Natural killer cell treated with Interleukin-12 subunit alpha and Interleukin-12 subunit beta and Interleukin-15 and Interleukin-18, amount 100 ng/mL, for 72 hours (primary cell): Measurements from ENCODE around the gene CRB1. TPM values are rescaled to one million over a fixed set of nuclear protein-coding genes. Genes with fewer than 3 reads are reported as not detected.

Source experiments
- ATAC-seq, 2 donors: fragments of 150-1000 bp; cut with Tn5 transposase in 1 of 2; sonication (Bioruptor Pico), chemical (Tn5 transposase) in 1 of 2; 2 replicates each; pipeline ENCODE4 v1.10.0; 2021
- DNase-seq: peaks from one replicate; pipeline ENCODE4 v3.0.0; 2022; ENCODE audit warnings: low spot score
- H3K27ac Mint-ChIP-seq, 2 donors: 1 replicate in 1 of 2; 2 replicates in 1 of 2; pipeline ENCODE4 v1.8.0; 2022; ENCODE audit warnings: mixed read lengths in 2 of 2, mild to moderate bottlenecking in 1 of 2, moderate library complexity in 1 of 2
- H3K27me3 Mint-ChIP-seq, 2 donors: 1 replicate in 1 of 2; 2 replicates in 1 of 2; pipeline ENCODE4 v1.8.0; 2022; ENCODE audit warnings: mixed read lengths in 2 of 2
- H3K36me3 Mint-ChIP-seq: one replicate; pipeline ENCODE4 v1.8.0; 2022; ENCODE audit warnings: mixed read lengths
- H3K4me1 Mint-ChIP-seq, 2 donors: 1 replicate in 1 of 2; 2 replicates in 1 of 2; pipeline ENCODE4 v1.8.0; 2022; ENCODE audit warnings: low read depth in 2 of 2, mixed read lengths in 2 of 2, mild to moderate bottlenecking in 1 of 2
- H3K4me3 Mint-ChIP-seq: one replicate; pipeline ENCODE4 v1.8.0; 2022; ENCODE audit warnings: mixed read lengths
- H3K9me3 Mint-ChIP-seq: 2 replicates; pipeline ENCODE4 v1.8.0; 2022; ENCODE audit warnings: mixed read lengths
- total RNA-seq, 2 donors: library from RNA; stranded (reverse); gene quantifications; one replicate each; pipeline ENCODE4 v1.2.3, GENCODE V29; 2022

Gene CRB1
- total RNA-seq, 2 donors from 2014 or later = 0.59 TPM; not detected in 1

DNA sequence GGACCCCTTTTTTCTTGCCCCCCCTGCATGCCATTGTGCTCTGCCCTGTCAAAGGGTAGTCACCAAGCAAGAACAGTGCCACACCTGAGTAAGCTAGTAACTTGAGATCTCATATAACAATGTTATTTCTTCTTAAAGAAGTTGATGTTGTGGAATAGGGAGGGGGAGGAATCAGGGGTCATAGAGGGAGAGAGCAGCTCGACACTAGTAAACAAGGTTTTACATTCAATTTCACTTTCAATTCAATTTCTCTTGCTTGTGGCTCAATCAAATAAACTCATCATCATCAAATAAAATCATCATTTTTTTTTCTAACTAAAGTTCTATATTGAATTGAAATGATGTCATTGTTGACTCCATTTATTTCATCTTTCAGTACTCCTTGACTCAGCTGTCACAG is 106.4 kb downstream of the CRB1 start:
- DNase-seq = no peak
- Mint-ChIP-seq H3K4me3 (no peak overlapping the region), H3K36me3 (no peaks in the 10 kb centered on the region), H3K27me3 (peaks cover 0 to 12% of the 10 kb centered on the region in 2 donors), H3K9me3 (no peaks in the 10 kb centered on the region), H3K27ac (no peak overlapping the region), H3K4me1 (no peaks in the 10 kb centered on the region)
- no peak for ATAC-seq

DNA sequence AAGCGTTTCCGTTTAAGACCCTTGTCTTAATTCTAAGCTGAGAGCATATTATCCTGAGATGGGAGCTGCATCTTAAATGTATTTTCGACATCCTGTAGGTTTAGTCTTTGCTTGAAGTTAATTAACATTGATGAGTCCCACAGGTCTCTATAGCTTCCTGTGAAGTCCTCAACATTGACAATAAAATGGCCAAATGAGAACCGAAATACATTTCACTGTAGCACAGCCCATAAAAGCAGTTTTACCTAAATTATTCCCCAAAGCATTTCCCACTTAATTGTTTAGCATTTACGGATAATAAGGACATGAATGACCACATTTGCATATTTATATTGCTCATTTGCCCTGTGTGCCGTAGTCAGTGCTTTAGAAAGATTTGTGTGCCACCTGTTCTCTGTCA is 116.4 kb downstream of the CRB1 start:
- Mint-ChIP-seq H3K27me3 (peaks cover 7 to 23% of the 10 kb centered on the region in 2 donors), H3K36me3 (no peaks in the 10 kb centered on the region), H3K27ac (no peak overlapping the region), H3K4me3 (no peak overlapping the region), H3K4me1 (no peaks in the 10 kb centered on the region), H3K9me3 (no peaks in the 10 kb centered on the region)
- DNase-seq = no peak
- ATAC-seq = no peak

DNA sequence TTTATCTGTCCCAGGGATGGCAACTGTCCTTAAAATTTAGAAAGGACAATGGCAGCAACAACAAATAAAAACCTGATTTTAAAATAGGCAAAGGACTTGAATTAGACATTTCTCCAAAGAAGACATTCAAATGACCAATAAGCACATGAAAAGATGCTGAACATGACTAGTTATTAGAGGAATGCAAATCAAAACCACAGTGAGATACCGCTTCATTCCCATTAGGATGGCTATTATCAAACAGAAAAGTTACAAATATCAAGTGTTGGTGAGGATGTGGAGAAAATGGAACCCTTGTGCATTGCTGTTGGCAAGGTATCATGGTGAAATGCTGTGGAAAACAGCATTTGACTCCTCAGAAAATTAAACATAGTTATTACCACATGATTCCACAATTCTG is 120.7 kb downstream of the CRB1 start:
- H3K27me3 Mint-ChIP-seq = peaks cover 5 to 23% of the 10 kb centered on the region in 2 donors
- no peak for ATAC-seq

DNA sequence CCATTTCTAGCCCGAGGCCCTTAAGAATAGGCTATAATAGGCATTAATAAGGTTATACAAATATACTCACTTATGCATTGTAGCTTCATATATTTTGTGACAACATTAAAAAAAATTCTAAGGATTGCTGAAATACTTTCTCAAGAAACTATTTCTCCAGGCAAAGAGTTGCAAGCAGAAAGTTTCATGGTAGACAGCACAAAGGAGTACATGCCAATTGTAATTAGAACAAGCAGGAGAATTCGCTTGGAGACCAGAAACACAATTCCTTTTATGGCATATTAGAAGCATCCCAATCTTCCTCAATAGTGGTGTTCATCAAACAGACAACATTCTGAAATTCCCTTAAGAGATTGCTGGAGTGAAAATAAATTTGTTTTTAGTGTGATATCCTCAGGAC is 122.8 kb downstream of the CRB1 start:
- Mint-ChIP-seq H3K4me1 (peaks cover 5 to 6% of the 10 kb centered on the region in 2 donors), H3K27me3 (peaks cover 5 to 23% of the 10 kb centered on the region in 2 donors)
- no peak for ATAC-seq

More for the DNA sequence above, 120.7 kb downstream of the CRB1 start:
- H3K4me1 Mint-ChIP-seq = peaks cover 5 to 6% of the 10 kb centered on the region in 2 donors
- no peak overlapping the region for H3K4me3 Mint-ChIP-seq
- H3K9me3 Mint-ChIP-seq = no peaks in the 10 kb centered on the region
- DNase-seq = no peak
- H3K27ac Mint-ChIP-seq = no peak overlapping the region
- no peaks in the 10 kb centered on the region for H3K36me3 Mint-ChIP-seq

DNA sequence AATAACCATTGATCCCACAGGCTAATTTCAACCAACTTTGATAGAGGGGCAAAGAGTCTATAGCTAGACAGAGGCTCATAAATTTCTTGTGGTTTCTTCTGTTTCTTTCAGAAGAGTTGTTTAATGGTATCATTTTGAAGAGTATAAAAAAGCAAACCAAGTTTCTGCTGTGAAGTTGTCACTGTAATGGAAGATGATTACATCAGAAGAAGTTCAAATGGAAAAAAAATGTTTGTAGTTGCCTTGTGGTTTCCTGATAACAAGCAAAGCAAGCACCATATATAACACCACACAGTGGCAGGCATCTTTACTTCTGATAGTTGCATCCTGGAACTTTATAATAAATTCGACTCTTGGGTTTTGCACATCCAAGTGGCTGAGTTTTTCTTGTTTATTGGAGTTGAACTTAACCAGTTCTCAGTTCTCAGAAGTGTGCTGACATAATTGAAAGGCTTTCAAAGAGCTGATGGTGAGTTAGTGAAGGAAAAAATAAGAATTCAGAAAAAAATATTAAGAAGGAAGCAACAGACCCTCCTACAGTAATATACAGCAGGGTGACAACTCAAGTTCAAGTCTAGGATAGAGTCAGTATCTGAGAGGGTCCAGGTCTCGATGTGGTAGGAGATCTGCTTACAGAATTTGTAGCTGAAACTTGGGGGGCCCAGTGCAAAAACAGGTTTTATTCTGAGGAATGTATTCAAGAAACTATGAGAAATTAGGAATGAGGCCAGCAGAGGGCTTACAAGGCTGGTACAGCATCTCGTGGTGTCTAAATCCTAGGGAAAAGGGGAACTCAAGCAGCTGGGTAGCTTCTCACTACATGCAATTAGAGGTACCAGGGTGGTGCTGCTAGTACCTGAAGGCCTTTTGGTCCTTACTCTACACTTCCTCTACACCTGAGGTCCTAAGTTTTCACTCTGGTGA is 123.5 kb downstream of the CRB1 start:
- Mint-ChIP-seq H3K9me3 (no peaks in the 10 kb centered on the region), H3K4me1 (peaks cover 5 to 6% of the 10 kb centered on the region in 2 donors), H3K36me3 (no peaks in the 10 kb centered on the region), H3K27me3 (peaks cover 0 to 17% of the 10 kb centered on the region in 2 donors), H3K27ac (no peak overlapping the region), H3K4me3 (no peak overlapping the region)
- DNase-seq (no peak), ATAC-seq (no peak)

More for the DNA sequence above, 122.8 kb downstream of the CRB1 start:
- Mint-ChIP-seq H3K9me3 (no peaks in the 10 kb centered on the region), H3K36me3 (no peaks in the 10 kb centered on the region), H3K4me3 (no peak overlapping the region), H3K27ac (no peak overlapping the region)
- DNase-seq = no peak

DNA sequence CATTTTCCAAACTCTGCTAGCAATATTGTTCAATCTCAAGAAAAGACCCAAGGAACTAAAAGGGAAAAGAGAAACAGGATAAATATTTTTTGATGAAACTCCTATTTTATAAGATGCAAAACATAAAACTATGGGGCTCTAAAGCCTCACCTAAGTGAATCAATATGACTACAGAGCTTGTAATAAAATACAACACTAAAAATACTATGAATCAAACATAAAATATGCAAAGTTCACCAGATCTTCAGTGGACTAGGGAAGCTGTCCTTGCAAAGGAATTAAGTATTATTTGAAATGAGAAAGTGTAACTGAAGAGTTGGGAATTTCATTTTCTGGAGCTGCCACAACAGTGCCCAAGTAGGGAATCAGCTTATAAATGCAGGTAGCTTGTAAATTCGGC is 124.5 kb downstream of the CRB1 start:
- Mint-ChIP-seq H3K4me3 (no peak overlapping the region), H3K27ac (no peak overlapping the region), H3K4me1 (peaks cover 5 to 6% of the 10 kb centered on the region in 2 donors), H3K9me3 (no peaks in the 10 kb centered on the region), H3K27me3 (peaks cover 0 to 10% of the 10 kb centered on the region in 2 donors), H3K36me3 (no peaks in the 10 kb centered on the region)
- ATAC-seq = no peak
- DNase-seq = no peak

DNA sequence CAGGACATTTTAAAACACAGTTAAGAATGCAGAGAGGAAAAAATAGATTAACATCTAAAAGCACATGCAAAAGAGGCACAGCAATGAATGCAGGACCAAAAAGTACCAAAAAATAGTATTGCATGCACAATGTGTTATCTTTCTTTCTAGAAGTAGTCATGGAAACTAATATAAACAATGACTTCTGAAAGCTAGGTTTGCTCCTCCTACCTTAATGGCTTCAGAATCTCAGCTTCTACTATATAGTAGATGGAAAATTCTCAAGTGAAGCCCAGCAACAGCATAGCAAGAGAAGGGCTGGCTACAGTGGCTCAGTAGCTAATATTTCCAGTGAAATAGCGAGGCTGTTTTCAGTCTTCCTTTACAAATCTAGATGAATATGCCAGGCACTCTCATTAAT is 125.1 kb downstream of the CRB1 start:
- Mint-ChIP-seq H3K36me3 (no peaks in the 10 kb centered on the region), H3K4me1 (peaks cover 5 to 6% of the 10 kb centered on the region in 2 donors), H3K27ac (no peak overlapping the region), H3K4me3 (no peak overlapping the region), H3K27me3 (peaks cover 0 to 7% of the 10 kb centered on the region in 2 donors), H3K9me3 (no peaks in the 10 kb centered on the region)
- ATAC-seq (no peak), DNase-seq (no peak)

DNA sequence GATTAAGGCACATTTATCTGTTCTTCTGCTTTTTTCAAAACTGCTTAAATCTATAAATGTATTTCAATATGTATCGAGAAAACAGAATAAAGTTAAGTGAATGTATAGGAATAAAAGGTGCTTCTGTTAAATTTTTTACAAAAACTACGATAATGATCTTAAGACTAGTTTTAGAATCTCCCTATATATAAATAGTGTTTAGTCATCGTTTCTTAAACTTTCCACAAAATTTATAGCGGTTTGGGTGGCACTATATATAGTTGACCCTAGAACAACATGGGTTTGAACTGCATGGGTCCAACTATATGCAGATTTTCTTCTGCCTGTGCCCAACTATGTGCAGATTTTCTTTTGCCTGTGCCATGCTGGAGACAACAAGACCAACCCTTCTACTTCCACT is 125.7 kb downstream of the CRB1 start:
- no peak overlapping the region for H3K27ac Mint-ChIP-seq
- H3K9me3 Mint-ChIP-seq = no peaks in the 10 kb centered on the region
- ATAC-seq (no peak), DNase-seq (no peak)
- peaks cover 5 to 6% of the 10 kb centered on the region in 2 donors for H3K4me1 Mint-ChIP-seq
- no peaks in the 10 kb centered on the region for H3K36me3 Mint-ChIP-seq
- peaks cover 0 to 4% of the 10 kb centered on the region in 2 donors for H3K27me3 Mint-ChIP-seq
- H3K4me3 Mint-ChIP-seq = no peak overlapping the region

DNA sequence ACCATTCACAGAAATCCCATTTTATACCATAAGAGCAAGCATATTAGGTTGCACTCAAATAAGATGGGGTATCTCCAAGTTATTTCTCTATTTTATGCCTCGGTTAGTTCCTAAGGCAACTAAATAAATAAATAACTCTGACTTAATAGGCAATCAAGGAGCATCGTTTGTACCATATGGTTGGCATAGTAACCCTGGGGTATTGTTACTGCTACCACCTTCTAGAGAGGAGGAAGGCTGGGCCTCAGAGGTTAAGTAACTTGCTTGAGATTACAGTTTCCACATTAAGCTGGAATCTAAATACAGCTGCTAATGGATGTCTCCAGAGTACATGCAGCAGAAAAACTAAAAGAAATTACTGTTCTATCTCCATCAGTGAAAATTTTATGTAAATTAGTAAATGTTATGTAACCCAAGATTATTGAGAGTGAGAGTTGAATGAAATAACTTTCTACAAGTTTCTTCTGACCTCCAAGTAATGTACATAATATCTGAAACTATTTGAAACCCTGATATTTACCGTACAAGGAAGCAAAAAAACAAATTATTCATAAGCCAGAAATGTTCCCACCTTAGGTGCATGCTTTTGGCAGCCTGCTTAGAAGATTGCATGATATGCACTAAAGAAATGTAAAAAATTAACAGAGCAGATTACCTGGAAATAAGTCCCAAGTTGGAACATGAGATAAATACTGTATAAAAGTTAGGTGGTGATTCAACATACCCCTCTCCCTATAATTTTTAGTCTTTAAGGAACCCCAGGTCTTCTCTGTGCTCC is 127.0 kb downstream of the CRB1 start:
- Mint-ChIP-seq H3K27me3 (no peaks in the 10 kb centered on the region), H3K9me3 (no peaks in the 10 kb centered on the region), H3K27ac (no peak overlapping the region), H3K4me1 (peaks cover 5 to 6% of the 10 kb centered on the region in 2 donors), H3K4me3 (no peak overlapping the region), H3K36me3 (no peaks in the 10 kb centered on the region)
- no peak for ATAC-seq
- no peak for DNase-seq

DNA sequence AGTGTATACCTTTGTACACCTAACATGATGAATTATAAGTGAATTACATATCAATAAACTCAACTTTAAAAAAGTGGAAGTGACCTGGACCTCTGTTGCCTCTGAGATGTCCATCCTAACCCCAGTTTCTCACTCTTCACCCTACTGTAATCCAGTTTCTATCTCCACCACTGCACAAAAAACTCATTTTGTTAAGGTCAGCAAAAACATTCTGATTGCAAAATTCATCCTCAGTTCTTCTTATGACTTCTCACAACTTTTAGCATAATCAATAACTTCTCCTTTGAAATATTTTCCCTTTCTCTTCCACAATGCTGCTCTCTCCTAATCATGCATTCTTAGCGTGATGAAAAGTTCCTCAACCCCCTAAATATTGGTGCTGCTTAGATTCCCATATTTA is 129.8 kb downstream of the CRB1 start:
- ATAC-seq (no peak), DNase-seq (no peak)

DNA sequence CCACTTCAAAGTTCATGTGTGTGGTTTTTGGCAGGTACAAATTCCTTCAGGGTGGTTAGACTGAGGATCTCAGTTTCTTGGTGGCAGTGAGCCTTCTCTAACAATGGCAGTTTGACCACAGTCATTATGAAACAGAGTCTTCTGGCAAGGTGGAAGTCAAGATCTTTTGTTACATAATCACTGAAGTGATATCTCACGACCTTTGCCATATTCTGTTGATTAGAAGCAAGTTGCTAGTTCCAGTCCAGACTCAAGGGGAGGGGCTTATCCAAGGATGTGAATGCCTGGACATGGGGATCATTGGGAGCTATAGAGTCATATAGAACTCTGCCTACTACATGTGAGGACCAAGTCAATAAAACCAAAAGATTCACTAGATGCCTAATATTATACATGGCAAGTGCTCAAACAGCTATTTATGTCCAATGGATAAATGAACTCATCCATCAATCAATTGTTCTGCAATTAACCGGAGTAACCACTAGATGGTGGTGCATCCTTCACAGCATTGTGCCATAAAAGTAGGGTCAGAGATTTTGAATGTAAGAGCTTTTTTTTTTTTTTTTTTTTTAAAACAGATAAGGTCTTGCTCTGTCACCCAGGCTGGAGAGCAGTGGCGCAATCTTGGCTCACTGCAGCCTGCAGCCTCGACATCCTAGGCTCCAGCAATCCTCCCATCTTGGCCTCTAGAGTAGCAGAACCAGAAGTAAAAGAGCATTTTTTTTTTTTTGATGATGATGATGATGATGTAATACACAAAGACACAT is 131.9 kb downstream of the CRB1 start:
- H3K4me1 Mint-ChIP-seq = peaks cover 0 to 4% of the 10 kb centered on the region in 2 donors
- H3K27ac Mint-ChIP-seq = no peak overlapping the region
- H3K27me3 Mint-ChIP-seq = peaks cover 12 to 26% of the 10 kb centered on the region in 2 donors
- no peak for DNase-seq
- peaks cover 5% of the 10 kb centered on the region for H3K36me3 Mint-ChIP-seq
- ATAC-seq = peak in 1 of 2 donors; percentile 66
- no peak overlapping the region for H3K4me3 Mint-ChIP-seq
- no peaks in the 10 kb centered on the region for H3K9me3 Mint-ChIP-seq

More for the DNA sequence above, 129.8 kb downstream of the CRB1 start:
- H3K27ac Mint-ChIP-seq = no peak overlapping the region
- peaks cover 6 to 14% of the 10 kb centered on the region in 2 donors for H3K27me3 Mint-ChIP-seq
- H3K4me3 Mint-ChIP-seq = no peak overlapping the region
- H3K9me3 Mint-ChIP-seq = no peaks in the 10 kb centered on the region
- H3K36me3 Mint-ChIP-seq = peaks cover 3% of the 10 kb centered on the region
- H3K4me1 Mint-ChIP-seq = peaks cover 0 to 4% of the 10 kb centered on the region in 2 donors

DNA sequence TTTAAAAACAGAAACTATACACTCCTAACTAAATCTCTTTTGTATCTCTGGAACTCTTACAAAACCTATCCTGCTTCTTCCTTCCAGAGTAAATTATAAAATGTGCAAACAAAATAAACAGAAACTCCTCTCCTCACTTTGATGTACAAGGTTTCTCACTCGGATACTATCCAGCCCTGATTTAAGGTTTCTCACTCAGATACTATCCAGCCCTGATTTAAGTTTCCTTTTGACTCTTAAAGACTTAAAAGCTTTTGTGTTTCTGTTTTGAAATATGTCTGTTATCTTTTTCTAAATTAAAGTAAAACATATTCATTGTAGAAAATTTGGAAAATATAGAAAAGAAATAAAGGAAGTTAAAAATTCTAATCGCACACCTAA is 132.5 kb downstream of the CRB1 start:
- Mint-ChIP-seq H3K27me3 (peaks cover 12 to 26% of the 10 kb centered on the region in 2 donors), H3K9me3 (no peaks in the 10 kb centered on the region), H3K36me3 (peaks cover 5% of the 10 kb centered on the region)

DNA sequence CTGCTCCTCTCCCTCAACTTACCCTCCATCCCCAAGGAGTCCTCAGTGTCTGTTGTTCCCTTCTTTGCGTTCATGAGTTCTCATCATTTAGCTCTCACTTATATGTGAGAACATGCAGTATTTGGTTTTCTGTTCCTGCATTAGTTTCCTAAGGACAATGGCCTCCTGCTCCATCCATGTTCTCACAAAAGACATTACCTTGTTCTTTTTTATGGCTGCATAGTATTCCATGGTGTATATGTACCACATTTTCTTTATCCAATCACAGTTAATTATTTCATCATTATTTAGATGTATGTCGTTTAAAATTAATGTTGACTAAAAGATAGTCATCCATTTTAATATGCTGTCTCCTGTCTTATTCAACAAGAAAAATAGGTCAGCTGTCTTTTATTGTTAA is 134.1 kb downstream of the CRB1 start:
- H3K27me3 Mint-ChIP-seq = peaks cover 12 to 26% of the 10 kb centered on the region in 2 donors
- H3K4me1 Mint-ChIP-seq = peaks cover 0 to 4% of the 10 kb centered on the region in 2 donors
- ATAC-seq = no peak
- H3K27ac Mint-ChIP-seq = no peak overlapping the region
- H3K36me3 Mint-ChIP-seq = peaks cover 5% of the 10 kb centered on the region
- DNase-seq = no peak
- no peak overlapping the region for H3K4me3 Mint-ChIP-seq
- H3K9me3 Mint-ChIP-seq = no peaks in the 10 kb centered on the region

More for the DNA sequence above, 132.5 kb downstream of the CRB1 start:
- Mint-ChIP-seq H3K27ac (no peak overlapping the region), H3K4me1 (peaks cover 0 to 4% of the 10 kb centered on the region in 2 donors), H3K4me3 (no peak overlapping the region)
- DNase-seq (no peak), ATAC-seq (no peak)
